HepG2 (cell line): ENCODE results near the gene NELFB. TPM values are rescaled to one million over a fixed set of nuclear protein-coding genes. Genes with fewer than 3 reads are reported as not detected.

Experiments used
- AGO1 ChIP-seq: fragments of 200-400 bp; formaldehyde crosslinking; IDR thresholded peaks from 2 replicates; pipeline ENCODE4 v1.6.1; 2017; ENCODE audit warnings: mild to moderate bottlenecking, low read depth, low read length, moderate library complexity; ENCODE audit not compliant: poor library complexity, severe bottlenecking
- ARHGAP35 ChIP-seq: sonication (generic); formaldehyde crosslinking; IDR thresholded peaks from 2 replicates; pipeline ENCODE4 v1.9.0; 2022; ENCODE audit warnings: mild to moderate bottlenecking, inconsistent platforms, moderate library complexity, missing genetic modification reagents, borderline replicate concordance
- CSRNP2 ChIP-seq: sonication (generic); formaldehyde crosslinking; conservative IDR thresholded peaks from 2 replicates; pipeline ENCODE4 v1.8.0; 2022; ENCODE audit warnings: low read depth, missing genetic modification reagents
- NBN ChIP-seq: fragments of 450-650 bp; conservative IDR thresholded peaks from 2 replicates; pipeline ENCODE4 v1.6.1; 2017
- PCBP2 ChIP-seq: fragments of 200-400 bp; formaldehyde crosslinking; optimal IDR thresholded peaks from 2 replicates; pipeline ENCODE3; 2018; ENCODE audit warnings: low read length, low read depth; ENCODE audit not compliant: poor library complexity, severe bottlenecking
- POGK ChIP-seq: sonication (generic); formaldehyde crosslinking; conservative IDR thresholded peaks from 2 replicates; pipeline ENCODE4 v1.8.0; 2022; ENCODE audit warnings: mild to moderate bottlenecking, moderate library complexity, missing genetic modification reagents
- SNAI1 ChIP-seq: sonication (generic); formaldehyde crosslinking; IDR thresholded peaks from 2 replicates; pipeline ENCODE4 v1.5.0; 2020; ENCODE audit warnings: mild to moderate bottlenecking, missing genetic modification reagents, borderline replicate concordance
- SP4 ChIP-seq: sonication (generic); formaldehyde crosslinking; IDR thresholded peaks from 2 replicates; pipeline ENCODE4 v1.8.1; 2023; ENCODE audit warnings: mild to moderate bottlenecking, missing genetic modification reagents
- U2AF2 ChIP-seq: fragments of 200-400 bp; formaldehyde crosslinking; IDR thresholded peaks from 2 replicates; pipeline ENCODE4 v1.6.1; 2017; ENCODE audit warnings: low read depth, mild to moderate bottlenecking, low read length
- XRCC5 ChIP-seq: fragments of 200-400 bp; formaldehyde crosslinking; optimal IDR thresholded peaks from 2 replicates; pipeline ENCODE3; 2017; ENCODE audit warnings: mild to moderate bottlenecking, low read length
- ZNF281 ChIP-seq: sonication (generic); formaldehyde crosslinking; IDR thresholded peaks from 2 replicates; pipeline ENCODE4 v1.4.0; 2020; ENCODE audit warnings: missing genetic modification reagents, borderline replicate concordance
- ZNF569 ChIP-seq: sonication (generic); formaldehyde crosslinking; IDR thresholded peaks from 2 replicates; pipeline ENCODE4 v1.5.0; 2020; ENCODE audit warnings: mild to moderate bottlenecking, missing genetic modification reagents, moderate library complexity, borderline replicate concordance
- ZNF652 ChIP-seq: IDR thresholded peaks from 2 replicates; pipeline ENCODE4 v1.6.1; 2016; ENCODE audit warnings: low read depth, borderline replicate concordance
- ZNF720 ChIP-seq: sonication (generic); formaldehyde crosslinking; IDR thresholded peaks from 2 replicates; pipeline ENCODE4 v1.4.0; 2020; ENCODE audit warnings: missing genetic modification reagents
- ZNF747 ChIP-seq: sonication (generic); formaldehyde crosslinking; IDR thresholded peaks from 2 replicates; pipeline ENCODE4 v1.8.1; 2023; ENCODE audit warnings: missing genetic modification reagents, mild to moderate bottlenecking, borderline replicate concordance
- ZNF766 ChIP-seq: sonication (generic); formaldehyde crosslinking; IDR thresholded peaks from 2 replicates; pipeline ENCODE4 v1.5.0; 2020; ENCODE audit warnings: missing genetic modification reagents, borderline replicate concordance
- ZNF792 ChIP-seq: IDR thresholded peaks from 2 replicates; pipeline ENCODE4 v1.6.1; 2016
- polyA plus RNA-seq, 8 experiments: library from polyadenylated mRNA; depleted of rRNA in 3 of 8; stranded (reverse) in 7 of 8; unstranded in 1 of 8; fragments of >200 nt; fragmentation: Illumina TruSeq in 4 of 8; extraction: Trizol in 4 of 8; gene quantifications; 2 replicates each; pipeline versions ENCODE4 v1.2.1 to v1.2.3, GENCODE V29; 2011 to 2016; ENCODE audit warnings: low read depth in 4 of 8, missing spikeins in 1 of 8, mixed read lengths in 1 of 8; ENCODE audit not compliant: insufficient read depth in 1 of 8
- total RNA-seq, 5 experiments: library from RNA; depleted of rRNA; stranded (reverse); fragments of >200 nt; fragmentation: Illumina TruSeq; extraction: Trizol; gene quantifications; 2 replicates each; pipeline ENCODE4 v1.2.3, GENCODE V29; 2016; ENCODE audit warnings: low read depth in 1 of 5
- TF ChIP-seq, protein P1 (sequence below): sonication (generic); formaldehyde crosslinking; IDR thresholded peaks from 2 replicates; pipeline ENCODE4 v1.4.0; 2020; ENCODE audit warnings: missing genetic modification reagents, borderline replicate concordance
- TF ChIP-seq, protein P2 (sequence below): sonication (generic); formaldehyde crosslinking; IDR thresholded peaks from 2 replicates; pipeline ENCODE4 v1.5.0; 2020; ENCODE audit warnings: missing genetic modification reagents

NELFB gene
- total and polyA plus RNA-seq, 2 of the 13 experiments (the other 11 are each of a cell fraction or from before 2014, with no cell fraction given), result 26.5 to 45.8 TPM

DNA sequence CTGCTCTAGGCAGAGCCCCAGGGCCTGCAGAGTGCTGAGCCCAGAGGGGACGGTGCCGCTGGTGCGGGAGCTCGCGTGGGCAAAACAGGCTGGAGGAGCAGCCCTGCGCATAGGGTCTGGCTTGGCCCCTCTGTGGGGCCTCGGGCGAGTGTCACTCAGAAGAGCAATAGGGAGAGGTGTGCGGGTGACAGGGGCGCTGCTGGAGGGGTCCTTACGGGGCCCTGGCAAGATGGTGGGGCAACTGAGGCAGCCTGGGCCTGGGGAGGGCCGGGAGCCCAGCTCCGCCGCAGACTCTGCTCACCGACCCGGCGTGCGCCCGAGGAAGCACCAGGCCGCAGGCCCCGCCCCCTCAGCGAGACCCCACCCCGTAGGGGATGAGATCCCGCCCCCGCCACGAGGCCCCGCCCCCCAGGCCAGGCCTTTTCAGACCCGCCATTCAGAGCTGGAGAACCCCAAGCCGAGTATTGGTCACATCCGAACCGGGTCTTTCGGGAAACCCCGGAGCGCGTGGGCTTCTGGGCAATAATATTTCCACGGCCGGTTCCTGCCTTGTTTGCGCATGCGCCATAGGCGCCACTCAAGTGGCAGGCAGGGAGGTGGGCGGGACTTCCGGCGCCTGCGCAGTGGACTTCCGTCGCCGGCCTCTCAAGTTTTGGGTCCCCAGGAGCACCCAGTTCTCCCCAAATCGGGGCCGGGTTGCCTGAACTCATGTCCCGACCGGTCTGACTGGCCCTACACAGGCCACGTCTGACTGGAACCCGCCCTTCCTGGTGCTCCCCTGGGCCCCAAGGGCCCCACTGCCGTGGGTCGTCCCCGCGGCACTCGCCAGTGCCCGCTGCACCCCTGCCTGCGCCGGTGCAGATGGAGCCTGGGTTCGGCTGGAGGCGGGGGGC, 31.8 kb upstream of the NELFB start (continued):
- TF ChIP-seq, protein P1, sequence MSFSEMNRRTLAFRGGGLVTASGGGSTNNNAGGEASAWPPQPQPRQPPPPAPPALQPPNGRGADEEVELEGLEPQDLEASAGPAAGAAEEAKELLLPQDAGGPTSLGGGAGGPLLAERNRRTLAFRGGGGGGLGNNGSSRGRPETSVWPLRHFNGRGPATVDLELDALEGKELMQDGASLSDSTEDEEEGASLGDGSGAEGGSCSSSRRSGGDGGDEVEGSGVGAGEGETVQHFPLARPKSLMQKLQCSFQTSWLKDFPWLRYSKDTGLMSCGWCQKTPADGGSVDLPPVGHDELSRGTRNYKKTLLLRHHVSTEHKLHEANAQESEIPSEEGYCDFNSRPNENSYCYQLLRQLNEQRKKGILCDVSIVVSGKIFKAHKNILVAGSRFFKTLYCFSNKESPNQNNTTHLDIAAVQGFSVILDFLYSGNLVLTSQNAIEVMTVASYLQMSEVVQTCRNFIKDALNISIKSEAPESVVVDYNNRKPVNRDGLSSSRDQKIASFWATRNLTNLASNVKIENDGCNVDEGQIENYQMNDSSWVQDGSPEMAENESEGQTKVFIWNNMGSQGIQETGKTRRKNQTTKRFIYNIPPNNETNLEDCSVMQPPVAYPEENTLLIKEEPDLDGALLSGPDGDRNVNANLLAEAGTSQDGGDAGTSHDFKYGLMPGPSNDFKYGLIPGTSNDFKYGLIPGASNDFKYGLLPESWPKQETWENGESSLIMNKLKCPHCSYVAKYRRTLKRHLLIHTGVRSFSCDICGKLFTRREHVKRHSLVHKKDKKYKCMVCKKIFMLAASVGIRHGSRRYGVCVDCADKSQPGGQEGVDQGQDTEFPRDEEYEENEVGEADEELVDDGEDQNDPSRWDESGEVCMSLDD, result no peak
- TF ChIP-seq ARHGAP35 (CRISPR knock-in tag) (no peak), AGO1 (peak; percentile 94), ZNF766 (CRISPR knock-in tag) (no peak), U2AF2 (no peak), ZNF747 (CRISPR knock-in tag) (no peak), ZNF569 (CRISPR knock-in tag) (no peak), XRCC5 (peak; percentile 34), SNAI1 (no peak), PCBP2 (no peak), NBN (no peak), CSRNP2 (CRISPR knock-in tag) (no peak), ZNF652 (CRISPR knock-in tag) (no peak), ZNF281 (CRISPR knock-in tag) (no peak), SP4 (CRISPR knock-in tag) (peak; percentile 72), POGK (CRISPR knock-in tag) (no peak; the same call in 1 of the 2 replicates), ZNF720 (CRISPR knock-in tag) (no peak), ZNF792 (CRISPR knock-in tag) (no peak)
- TF ChIP-seq, protein P2, sequence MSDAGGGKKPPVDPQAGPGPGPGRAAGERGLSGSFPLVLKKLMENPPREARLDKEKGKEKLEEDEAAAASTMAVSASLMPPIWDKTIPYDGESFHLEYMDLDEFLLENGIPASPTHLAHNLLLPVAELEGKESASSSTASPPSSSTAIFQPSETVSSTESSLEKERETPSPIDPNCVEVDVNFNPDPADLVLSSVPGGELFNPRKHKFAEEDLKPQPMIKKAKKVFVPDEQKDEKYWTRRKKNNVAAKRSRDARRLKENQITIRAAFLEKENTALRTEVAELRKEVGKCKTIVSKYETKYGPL (CRISPR knock-in tag), result no peak
